ENCODE measurements around the gene SGSH.

The SGSH gene

GRCh38 chr17:80169784-80170500 lies 50.2 kb downstream of the SGSH start, which contains the start of gene CARD14:
CARD14 (plus strand) TSS chr17:80170030; CDS start chr17:80181439, 11,409 bp downstream.
- Histone ChIP-seq H3K27me3 (peaks cover 31% of the 10 kb centered on the region), H3K27ac (no peak within 1 kb of the TSS), H3K36me3 (no peaks in the 10 kb centered on the region), H3K4me1 (ENCODE audit: control insufficient read depth in 1 of 2, insufficient read depth in 1 of 2, low read depth in 1 of 2, low read length in 1 of 2) (no peaks in the 10 kb centered on the region), H3K4me3 (ENCODE audit: low read depth in 1 of 2, low read length in 1 of 2) (no peak within 1 kb of the TSS), H3K9me3 (no peaks in the 10 kb centered on the region)
- TF ChIP-seq CTCF (IDR thresholded peaks at IDR 0.05) = no peak

- Histone ChIP-seq H3K27ac (no peak overlapping the region), H3K36me3 (no peaks in the 10 kb centered on the region), H3K4me1 (ENCODE audit: control insufficient read depth in 1 of 2, insufficient read depth in 1 of 2, low read depth in 1 of 2, low read length in 1 of 2) (no peaks in the 10 kb centered on the region), H3K4me3 (ENCODE audit: low read depth in 1 of 2, low read length in 1 of 2) (no peak overlapping the region), H3K27me3 (peaks cover 26% of the 10 kb centered on the region), H3K9me3 (no peaks in the 10 kb centered on the region)
- no peak for TF ChIP-seq CTCF (IDR thresholded peaks at IDR 0.05)
Measured at GRCh38 chr17:80169107-80169506, 51.0 kb downstream of the SGSH start.

GRCh38 chr17:80168371-80168770 lies 51.8 kb downstream of the SGSH start:
- no peak overlapping the region for H3K4me3 ChIP-seq (ENCODE audit: low read depth in 1 of 2, low read length in 1 of 2)
- no peaks in the 10 kb centered on the region for H3K4me1 ChIP-seq (ENCODE audit: control insufficient read depth in 1 of 2, insufficient read depth in 1 of 2, low read depth in 1 of 2, low read length in 1 of 2)
- H3K27me3 ChIP-seq = peaks cover 25% of the 10 kb centered on the region
- TF ChIP-seq CTCF (IDR thresholded peaks at IDR 0.05) = no peak
- H3K9me3 ChIP-seq = no peaks in the 10 kb centered on the region
- no peak overlapping the region for H3K27ac ChIP-seq
- H3K36me3 ChIP-seq = no peaks in the 10 kb centered on the region

GRCh38 chr17:80166446-80166845 lies 53.7 kb downstream of the SGSH start:
- TF ChIP-seq CTCF (IDR thresholded peaks at IDR 0.05) = no peak
- Histone ChIP-seq H3K36me3 (no peaks in the 10 kb centered on the region), H3K9me3 (no peaks in the 10 kb centered on the region), H3K4me1 (ENCODE audit: control insufficient read depth in 1 of 2, insufficient read depth in 1 of 2, low read depth in 1 of 2, low read length in 1 of 2) (no peaks in the 10 kb centered on the region), H3K27ac (no peak overlapping the region), H3K4me3 (ENCODE audit: low read depth in 1 of 2, low read length in 1 of 2) (no peak overlapping the region), H3K27me3 (peaks cover 16% of the 10 kb centered on the region)

- no peaks in the 10 kb centered on the region for H3K36me3 ChIP-seq
- no peak overlapping the region for H3K27ac ChIP-seq
- no peak overlapping the region for H3K4me3 ChIP-seq (ENCODE audit: low read depth in 1 of 2, low read length in 1 of 2)
- peaks cover 28% of the 10 kb centered on the region for H3K27me3 ChIP-seq
- no peaks in the 10 kb centered on the region for H3K9me3 ChIP-seq
- H3K4me1 ChIP-seq (ENCODE audit: control insufficient read depth in 1 of 2, insufficient read depth in 1 of 2, low read depth in 1 of 2, low read length in 1 of 2) = no peaks in the 10 kb centered on the region
- no peak for TF ChIP-seq CTCF (IDR thresholded peaks at IDR 0.05)
Measured at GRCh38 chr17:80164185-80164584, 55.9 kb downstream of the SGSH start.
